SK-N-SH (cell line): ENCODE results near the gene DCDC2. TPM values are rescaled to one million over a fixed set of nuclear protein-coding genes. Genes with fewer than 3 reads are reported as not detected.
A peak's percentile ranks its signal among the peaks of the same experiment; 100 is the strongest.

Experiments
- CTCF ChIA-PET: fragments of 300-600, 350-600 bp; formaldehyde crosslinking; extraction: SDS; loops from one replicate; lab custom pipeline; 2021; lab: Yijun Ruan, JAX
- POLR2A ChIA-PET: fragments of 350-600 bp; sonication (Branson Sonifier 250); formaldehyde crosslinking; extraction: SDS; loops from one replicate; lab custom pipeline; 2020; ENCODE audit warnings: antibody characterized with exemption, inconsistent platforms; lab: Yijun Ruan, JAX
- DNase-seq: peaks from one replicate; pipeline ENCODE4 v3.0.0; 2012
- H2AFZ ChIP-seq: fragments of 200-600 bp; sonication (generic); 2 replicates; pipeline ENCODE4 v1.8.1; 2016; ENCODE audit warnings: antibody characterized with exemption, mild to moderate bottlenecking, low read depth
- H3F3A ChIP-seq: fragments of 200-600 bp; sonication (generic); replicated peaks from 2 replicates; pipeline ENCODE3; 2016; ENCODE audit warnings: antibody characterized with exemption, mild to moderate bottlenecking; ENCODE audit not compliant: insufficient read depth
- H3K27ac ChIP-seq, 2 experiments: fragments of 200-500 bp in 1 of 2; fragments of 200-600 bp in 1 of 2; sonication (Bioruptor generic) in 1 of 2; sonication (generic), shearing (Covaris generic) in 1 of 2; 2 replicates each; pipeline versions ENCODE4 v1.5.1 to v1.6.1; 2014 to 2016; ENCODE audit warnings: low read depth in 2 of 2, inconsistent platforms in 1 of 2, low read length in 1 of 2, mild to moderate bottlenecking in 1 of 2, mixed read lengths in 1 of 2
- H3K27me3 ChIP-seq: fragments of 200-600 bp; sonication (generic), shearing (Covaris generic); 2 replicates; pipeline ENCODE4 v1.6.1; 2016; ENCODE audit warnings: mixed run types; ENCODE audit not compliant: insufficient read depth
- H3K36me3 ChIP-seq, 2 experiments: fragments of 200-500 bp in 1 of 2; fragments of 200-600 bp in 1 of 2; sonication (Bioruptor generic) in 1 of 2; sonication (generic) in 1 of 2; replicated peaks in 1 of 2; 2 replicates each; pipeline versions ENCODE3 to v1.5.1; 2014 to 2016; ENCODE audit warnings: low read length in 1 of 2, mild to moderate bottlenecking in 1 of 2; ENCODE audit not compliant: insufficient read depth in 2 of 2, control insufficient read depth in 1 of 2
- H3K4me1 ChIP-seq, 2 experiments: fragments of 200-500 bp in 1 of 2; fragments of 200-600 bp in 1 of 2; sonication (Bioruptor generic) in 1 of 2; sonication (generic), shearing (Covaris generic) in 1 of 2; 2 replicates each; pipeline versions ENCODE4 v1.5.1 to v1.6.1; 2014 to 2016; ENCODE audit warnings: low read depth in 1 of 2, low read length in 1 of 2, mixed run types in 1 of 2; ENCODE audit not compliant: insufficient read depth in 2 of 2, control insufficient read depth in 1 of 2
- H3K4me2 ChIP-seq: fragments of 200-600 bp; sonication (generic), shearing (Covaris generic); 2 replicates; pipeline ENCODE4 v1.6.1; 2017; ENCODE audit warnings: mixed run types
- H3K4me3 ChIP-seq, 2 experiments: fragments of 200-500 bp in 1 of 2; fragments of 200-600 bp in 1 of 2; sonication (Bioruptor generic) in 1 of 2; sonication (generic), shearing (Covaris generic) in 1 of 2; 2 replicates each; pipeline versions ENCODE4 v1.5.1 to v1.8.1; 2014 to 2016; ENCODE audit warnings: low read depth in 2 of 2, inconsistent platforms in 1 of 2, low read length in 1 of 2, mild to moderate bottlenecking in 1 of 2, mixed read lengths in 1 of 2, moderate library complexity in 1 of 2
- H3K79me2 ChIP-seq: fragments of 200-600 bp; sonication (generic); 2 replicates; pipeline ENCODE4 v1.8.1; 2017; ENCODE audit warnings: mild to moderate bottlenecking; ENCODE audit not compliant: insufficient read depth
- H3K9ac ChIP-seq: fragments of 200-600 bp; sonication (generic); 2 replicates; pipeline ENCODE4 v1.6.1; 2017; ENCODE audit warnings: mixed run types
- H3K9me2 ChIP-seq: fragments of 200-600 bp; sonication (generic); 2 replicates; pipeline ENCODE4 v1.6.1; 2017; ENCODE audit warnings: mixed run types
- H3K9me3 ChIP-seq: fragments of 200-600 bp; sonication (generic); 2 replicates; pipeline ENCODE4 v1.6.1; 2017; ENCODE audit warnings: mixed run types, mild to moderate bottlenecking, moderate library complexity
- H4K20me1 ChIP-seq: fragments of 200-600 bp; sonication (generic); 2 replicates; pipeline ENCODE4 v1.6.1; 2017; ENCODE audit warnings: mild to moderate bottlenecking, mixed run types; ENCODE audit not compliant: insufficient read depth
- CHD2 ChIP-seq: fragments of 150-350 bp; IDR thresholded peaks from 2 replicates; pipeline ENCODE4 v1.6.1; 2018; ENCODE audit warnings: low read length; ENCODE audit not compliant: partially characterized antibody
- EP300 ChIP-seq, 2 experiments: IDR thresholded peaks; 2 replicates each; pipeline versions ENCODE4 v1.4.0 to v1.6.1; 2012; ENCODE audit warnings: borderline replicate concordance in 1 of 2, low read depth in 1 of 2, low read length in 1 of 2
- FOXJ3 ChIP-seq: sonication (generic); formaldehyde crosslinking; IDR thresholded peaks from 2 replicates; pipeline ENCODE4 v1.5.1; 2020; ENCODE audit warnings: mild to moderate bottlenecking, missing genetic modification reagents
- GATA2 ChIP-seq: sonication (generic); formaldehyde crosslinking; IDR thresholded peaks from 2 replicates; pipeline ENCODE4 v1.5.0; 2020; ENCODE audit warnings: mild to moderate bottlenecking, missing genetic modification reagents
- MEF2A ChIP-seq: IDR thresholded peaks from 2 replicates; pipeline ENCODE4 v1.4.0; 2012; ENCODE audit warnings: low read depth, borderline replicate concordance
- POLR2AphosphoS5 ChIP-seq: IDR thresholded peaks from 2 replicates; pipeline ENCODE4 v1.6.1; 2012; ENCODE audit warnings: low read depth, low read length
- RAD21 ChIP-seq: IDR thresholded peaks from 2 replicates; pipeline ENCODE4 v1.6.1; 2012; ENCODE audit warnings: mild to moderate bottlenecking, low read length
- RFX5 ChIP-seq: IDR thresholded peaks from 2 replicates; pipeline ENCODE4 v1.6.1; 2012; ENCODE audit warnings: mild to moderate bottlenecking, improper control_type of control experiment, low read length
- SIN3A ChIP-seq: IDR thresholded peaks from 2 replicates; pipeline ENCODE4 v1.6.1; 2012; ENCODE audit warnings: low read depth, mild to moderate bottlenecking, low read length, moderate library complexity, borderline replicate concordance
- TCF12 ChIP-seq: IDR thresholded peaks from 2 replicates; pipeline ENCODE4 v1.4.0; 2012
- TEAD4 ChIP-seq: IDR thresholded peaks from 2 replicates; pipeline ENCODE4 v1.4.0; 2012; ENCODE audit warnings: mild to moderate bottlenecking, borderline replicate concordance; ENCODE audit not compliant: insufficient read depth
- WGBS: methylation state at CpG from one replicate; pipeline ENCODE4 v1.1.6; 2017; ENCODE audit warnings: low lambda C conversion rate; 5-methylcytosine and 5-hydroxymethylcytosine counted together
- polyA plus RNA-seq, 3 experiments: library from polyadenylated mRNA; depleted of rRNA; stranded (reverse); fragments of >200 nt; gene quantifications; 2 replicates each; pipeline ENCODE4 v1.2.3, GENCODE V29; 2012
- TF ChIP-seq, protein P1 (sequence below): IDR thresholded peaks from 2 replicates; pipeline ENCODE4 v1.6.1; 2012; ENCODE audit warnings: mild to moderate bottlenecking, low read depth, low read length, moderate library complexity
- TF ChIP-seq, protein P2 (sequence below): IDR thresholded peaks from 2 replicates; pipeline ENCODE4; 2012
- TF ChIP-seq, protein P3 (sequence below): fragments of 150-350 bp; IDR thresholded peaks from 2 replicates; pipeline ENCODE4 v1.6.1; 2017; ENCODE audit warnings: antibody characterized with exemption, low read length, low read depth, borderline replicate concordance

DCDC2 gene
- polyA plus RNA-seq, 1 of the 3 experiments (the other 2 are of a cell fraction) = not detected

DNA sequence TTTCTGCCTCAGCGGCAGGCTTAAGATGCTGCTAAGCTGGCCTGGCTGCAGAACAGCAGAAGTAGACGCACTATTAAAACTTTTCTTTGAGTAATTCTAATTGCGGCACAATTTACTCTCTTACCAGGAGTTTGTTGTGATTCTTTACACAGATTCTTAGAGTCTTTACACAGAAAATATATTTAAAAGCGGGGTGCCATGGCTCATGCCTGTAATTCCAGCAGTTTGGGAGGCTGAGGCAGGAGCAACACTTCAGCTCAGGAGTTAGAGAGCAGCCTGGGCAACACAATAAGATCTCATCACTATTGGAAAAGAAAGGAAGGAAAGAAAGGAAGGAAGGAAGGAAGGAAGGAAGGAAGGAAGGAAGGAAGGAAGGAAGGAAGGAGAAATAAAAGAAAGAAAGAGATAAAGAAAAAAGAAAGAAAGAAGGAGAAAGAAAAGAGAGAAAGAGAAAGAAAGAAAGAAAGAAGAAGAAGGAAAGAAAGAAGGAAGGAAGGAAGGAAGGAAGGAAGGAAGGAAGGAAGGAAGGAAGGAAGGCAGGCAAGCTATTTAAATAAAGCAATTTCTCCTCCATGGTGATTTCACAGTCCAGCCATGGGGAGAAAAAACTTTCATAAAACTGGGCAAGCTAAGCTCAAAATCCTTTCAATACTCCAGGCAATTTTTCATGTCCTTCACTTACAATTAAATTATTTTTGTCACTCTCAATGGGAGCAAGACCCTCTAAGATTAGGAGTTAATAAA lies 23.8 kb upstream of the DCDC2 start:
- Histone ChIP-seq H3K9me3 (no peaks in the 10 kb centered on the region), H3K4me1 (no peaks in the 10 kb centered on the region; a peak in 1 of 4 replicates), H3F3A (no peaks in the 10 kb centered on the region), H4K20me1 (no peaks in the 10 kb centered on the region), H3K27me3 (no peaks in the 10 kb centered on the region), H3K27ac (no peak overlapping the region), H3K36me3 (no peaks in the 10 kb centered on the region), H3K9me2 (no peaks in the 10 kb centered on the region), H3K9ac (no peak overlapping the region), H2AFZ (no peak overlapping the region), H3K79me2 (no peaks in the 10 kb centered on the region), H3K4me3 (no peak overlapping the region), H3K4me2 (no peak overlapping the region)
- WGBS = 78% methylated on average over 4 of the region's 4 CpGs
- DNase-seq = no peak
- no peak for TF ChIP-seq RAD21
- ChIA-PET CTCF (interaction anchor here (0.7 to 2.1 kb wide), 3 partner anchors 22 to 99 kb away, joined by 3 to 7 read pairs (median 6); no protein-coding TSS in a partner anchor), POLR2A (no interaction called here)

DNA sequence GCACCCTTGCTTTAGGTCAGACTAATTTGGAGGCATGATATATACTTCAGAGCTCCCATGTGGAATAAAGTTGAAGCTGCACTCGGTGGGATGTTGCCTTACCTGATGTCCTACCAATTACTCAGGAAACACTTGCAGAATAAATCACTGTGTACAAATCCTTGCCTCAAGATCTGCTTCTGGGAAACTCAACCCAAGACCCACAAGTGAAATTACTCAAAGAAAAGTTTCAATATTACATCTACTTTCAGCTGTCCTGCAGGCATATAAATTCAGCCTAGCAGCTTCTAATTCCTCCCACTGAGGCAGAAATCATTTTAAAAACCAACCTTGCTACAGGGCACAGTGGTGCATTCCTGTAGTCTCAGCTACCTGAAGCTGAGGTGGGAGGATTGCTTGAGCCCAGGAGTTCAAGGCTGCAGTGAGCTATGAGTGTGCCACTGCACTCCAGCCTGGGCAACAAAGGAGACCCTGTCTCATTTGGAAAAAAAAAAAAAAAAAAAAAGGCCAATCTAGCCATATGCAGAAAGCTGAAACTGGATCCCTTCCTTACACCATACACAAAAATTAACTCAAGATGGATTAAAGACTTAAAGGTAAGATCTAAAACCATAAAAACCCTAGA lies 20.7 kb upstream of the DCDC2 start:
- no peak overlapping the region for H3K9ac ChIP-seq
- no peak for TF ChIP-seq POLR2AphosphoS5
- TF ChIP-seq, protein P1, sequence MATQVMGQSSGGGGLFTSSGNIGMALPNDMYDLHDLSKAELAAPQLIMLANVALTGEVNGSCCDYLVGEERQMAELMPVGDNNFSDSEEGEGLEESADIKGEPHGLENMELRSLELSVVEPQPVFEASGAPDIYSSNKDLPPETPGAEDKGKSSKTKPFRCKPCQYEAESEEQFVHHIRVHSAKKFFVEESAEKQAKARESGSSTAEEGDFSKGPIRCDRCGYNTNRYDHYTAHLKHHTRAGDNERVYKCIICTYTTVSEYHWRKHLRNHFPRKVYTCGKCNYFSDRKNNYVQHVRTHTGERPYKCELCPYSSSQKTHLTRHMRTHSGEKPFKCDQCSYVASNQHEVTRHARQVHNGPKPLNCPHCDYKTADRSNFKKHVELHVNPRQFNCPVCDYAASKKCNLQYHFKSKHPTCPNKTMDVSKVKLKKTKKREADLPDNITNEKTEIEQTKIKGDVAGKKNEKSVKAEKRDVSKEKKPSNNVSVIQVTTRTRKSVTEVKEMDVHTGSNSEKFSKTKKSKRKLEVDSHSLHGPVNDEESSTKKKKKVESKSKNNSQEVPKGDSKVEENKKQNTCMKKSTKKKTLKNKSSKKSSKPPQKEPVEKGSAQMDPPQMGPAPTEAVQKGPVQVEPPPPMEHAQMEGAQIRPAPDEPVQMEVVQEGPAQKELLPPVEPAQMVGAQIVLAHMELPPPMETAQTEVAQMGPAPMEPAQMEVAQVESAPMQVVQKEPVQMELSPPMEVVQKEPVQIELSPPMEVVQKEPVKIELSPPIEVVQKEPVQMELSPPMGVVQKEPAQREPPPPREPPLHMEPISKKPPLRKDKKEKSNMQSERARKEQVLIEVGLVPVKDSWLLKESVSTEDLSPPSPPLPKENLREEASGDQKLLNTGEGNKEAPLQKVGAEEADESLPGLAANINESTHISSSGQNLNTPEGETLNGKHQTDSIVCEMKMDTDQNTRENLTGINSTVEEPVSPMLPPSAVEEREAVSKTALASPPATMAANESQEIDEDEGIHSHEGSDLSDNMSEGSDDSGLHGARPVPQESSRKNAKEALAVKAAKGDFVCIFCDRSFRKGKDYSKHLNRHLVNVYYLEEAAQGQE = no peak
- TF ChIP-seq TEAD4 = no peak
- no peaks in the 10 kb centered on the region for H3K79me2 ChIP-seq
- DNase-seq = no peak
- no peak overlapping the region for H3K27ac ChIP-seq
- H4K20me1 ChIP-seq = no peaks in the 10 kb centered on the region
- H3K4me1 ChIP-seq = peaks cover 0 to 2% of the 10 kb centered on the region in 2 experiments; a peak in 2 of 4 replicates
- WGBS = 19% methylated on average over 1 of the region's 1 CpG
- H3K9me2 ChIP-seq = no peaks in the 10 kb centered on the region
- no peak overlapping the region for H3K4me2 ChIP-seq
- H3F3A ChIP-seq = no peaks in the 10 kb centered on the region
- ChIA-PET POLR2A (no interaction called here), CTCF (no interaction called here)
- H3K27me3 ChIP-seq = no peaks in the 10 kb centered on the region
- no peak overlapping the region for H2AFZ ChIP-seq
- H3K36me3 ChIP-seq = no peaks in the 10 kb centered on the region
- H3K9me3 ChIP-seq = no peaks in the 10 kb centered on the region
- H3K4me3 ChIP-seq = no peak overlapping the region

DNA sequence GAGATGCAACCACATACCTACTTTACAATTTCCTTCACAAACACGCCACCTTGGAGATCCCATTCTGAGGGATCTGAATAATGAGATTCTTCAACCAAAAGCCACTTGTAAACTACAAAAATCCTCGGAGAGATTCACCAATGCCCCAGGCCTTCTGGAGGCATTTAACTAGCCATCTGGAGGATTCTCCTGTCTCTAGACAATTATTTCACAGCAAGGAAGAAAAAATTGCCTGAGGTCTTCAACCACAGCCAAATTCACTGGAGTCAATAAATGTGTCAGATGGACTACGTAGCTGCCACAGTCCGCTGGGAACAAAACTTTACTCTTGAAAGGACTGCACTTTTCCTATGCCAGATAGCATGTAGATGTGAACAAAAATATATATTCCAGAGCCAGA lies 19.0 kb upstream of the DCDC2 start:
- no peaks in the 10 kb centered on the region for H3K27me3 ChIP-seq
- H3K9me3 ChIP-seq = no peaks in the 10 kb centered on the region
- WGBS = 39% methylated on average over 4 of the region's 4 CpGs
- H3K4me1 ChIP-seq = peaks cover 0 to 2% of the 10 kb centered on the region in 2 experiments; a peak in 2 of 4 replicates
- H3K79me2 ChIP-seq = no peaks in the 10 kb centered on the region
- H3K4me2 ChIP-seq = no peak overlapping the region
- H3F3A ChIP-seq = no peaks in the 10 kb centered on the region
- peak; percentile 36 for DNase-seq
- H4K20me1 ChIP-seq = no peaks in the 10 kb centered on the region
- H3K9ac ChIP-seq = no peak overlapping the region
- no peak overlapping the region for H2AFZ ChIP-seq
- no peaks in the 10 kb centered on the region for H3K9me2 ChIP-seq
- no peak overlapping the region for H3K27ac ChIP-seq
- ChIA-PET CTCF (interaction anchor here (2.6 to 3.7 kb wide), 3 partner anchors 12 to 94 kb away, joined by 13 to 23 read pairs (median 15); no protein-coding TSS in a partner anchor), POLR2A (no interaction called here)
- no peak overlapping the region for H3K4me3 ChIP-seq
- no peaks in the 10 kb centered on the region for H3K36me3 ChIP-seq
- TF ChIP-seq RFX5 (no peak), FOXJ3 (CRISPR knock-in tag) (no peak), SIN3A (no peak), CHD2 (no peak), POLR2AphosphoS5 (no peak), TCF12 (no peak), MEF2A (no peak), EP300 (IDR thresholded peaks at IDR 0.05; ENCODE audit: borderline replicate concordance in 1 of 2, low read depth in 1 of 2, low read length in 1 of 2) (no peak), GATA2 (CRISPR knock-in tag) (no peak)
- TF ChIP-seq, protein P2, sequence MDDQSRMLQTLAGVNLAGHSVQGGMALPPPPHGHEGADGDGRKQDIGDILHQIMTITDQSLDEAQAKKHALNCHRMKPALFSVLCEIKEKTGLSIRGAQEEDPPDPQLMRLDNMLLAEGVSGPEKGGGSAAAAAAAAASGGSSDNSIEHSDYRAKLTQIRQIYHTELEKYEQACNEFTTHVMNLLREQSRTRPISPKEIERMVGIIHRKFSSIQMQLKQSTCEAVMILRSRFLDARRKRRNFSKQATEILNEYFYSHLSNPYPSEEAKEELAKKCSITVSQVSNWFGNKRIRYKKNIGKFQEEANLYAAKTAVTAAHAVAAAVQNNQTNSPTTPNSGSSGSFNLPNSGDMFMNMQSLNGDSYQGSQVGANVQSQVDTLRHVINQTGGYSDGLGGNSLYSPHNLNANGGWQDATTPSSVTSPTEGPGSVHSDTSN = no peak
- TF ChIP-seq, protein P3, sequence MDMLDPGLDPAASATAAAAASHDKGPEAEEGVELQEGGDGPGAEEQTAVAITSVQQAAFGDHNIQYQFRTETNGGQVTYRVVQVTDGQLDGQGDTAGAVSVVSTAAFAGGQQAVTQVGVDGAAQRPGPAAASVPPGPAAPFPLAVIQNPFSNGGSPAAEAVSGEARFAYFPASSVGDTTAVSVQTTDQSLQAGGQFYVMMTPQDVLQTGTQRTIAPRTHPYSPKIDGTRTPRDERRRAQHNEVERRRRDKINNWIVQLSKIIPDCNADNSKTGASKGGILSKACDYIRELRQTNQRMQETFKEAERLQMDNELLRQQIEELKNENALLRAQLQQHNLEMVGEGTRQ = no peak
